ENCODE data around the gene SMIM33. TPM values are rescaled to one million over a fixed set of nuclear protein-coding genes. Genes with fewer than 3 reads are reported as not detected.

The SMIM33 gene
- polyA plus RNA-seq, 1 of the 3 experiments (the other 2 are of a cell fraction): not detected

DNA sequence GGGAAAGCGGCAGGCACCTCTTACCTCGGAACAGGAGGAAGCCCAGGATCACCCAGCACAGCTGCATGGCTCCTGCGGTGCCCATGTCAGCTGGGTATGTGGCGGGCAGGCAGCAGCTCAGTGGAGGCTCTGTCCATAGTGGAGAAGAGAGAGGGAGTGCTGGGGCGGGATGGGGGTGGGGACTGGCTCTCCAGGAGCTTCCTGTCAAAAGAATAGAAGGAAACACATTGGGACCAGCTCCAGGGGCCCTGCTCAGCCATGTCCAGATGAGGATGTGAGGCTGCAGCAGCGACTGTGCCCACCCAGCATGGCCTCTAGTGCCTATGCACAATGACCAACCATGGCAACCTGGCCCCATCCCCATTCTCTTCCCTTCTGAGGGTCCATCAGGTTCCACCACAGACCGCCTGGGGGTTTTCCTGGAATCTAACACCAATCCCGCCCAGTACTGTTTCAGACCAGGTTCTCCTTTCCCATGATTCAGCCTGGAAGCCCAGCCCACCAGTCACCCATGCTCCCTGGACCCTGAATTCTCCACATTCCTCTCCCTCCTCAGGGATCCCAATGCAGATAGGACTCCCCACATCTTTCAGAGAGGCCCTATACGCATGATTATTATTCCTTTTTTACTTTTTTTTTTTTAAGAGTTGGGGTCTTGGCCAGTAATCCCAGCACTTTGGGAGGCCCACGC is 8.1 kb upstream of the SMIM33 start, which contains the start of gene ECSCR:
TSS of gene ECSCR (minus strand) at position 158 of the 691 bp plus-strand sequence. CDS start at position 85, 73 bp downstream.
- Histone ChIP-seq H3K4me3 (ENCODE audit: low read depth in 2 of 2, low read length in 1 of 2) (no peak within 1 kb of the TSS), H2AFZ (ENCODE audit: low read depth) (peak within 1 kb of the TSS; percentile 75; the same call in 1 of the 2 replicates)
- CTCF ChIA-PET: no interaction called here

DNA sequence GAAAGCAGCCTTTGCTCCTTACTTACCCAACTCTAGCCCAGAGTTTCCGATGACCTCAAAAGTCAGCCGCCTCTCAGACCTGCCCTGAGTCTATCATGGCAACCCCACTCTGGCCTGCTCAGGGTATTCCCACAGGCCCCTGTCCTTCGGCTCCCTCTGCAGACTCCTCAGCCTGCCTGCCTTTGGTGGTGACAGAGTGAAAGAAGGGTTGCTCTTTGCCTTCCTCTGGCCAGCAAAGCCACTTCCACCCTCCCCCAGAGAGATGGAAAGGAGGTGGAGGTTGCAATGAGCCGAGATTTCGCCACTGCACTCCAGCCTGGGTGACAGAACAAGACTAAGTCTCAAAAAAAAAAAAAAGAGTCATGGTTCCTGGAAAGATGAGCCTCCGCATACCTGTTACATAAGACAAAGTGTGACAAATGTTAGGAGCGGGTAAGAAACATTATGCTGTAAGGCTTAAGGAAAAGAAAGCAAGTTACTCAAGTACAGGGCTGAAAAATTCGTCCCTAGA is 2.3 kb upstream of the SMIM33 start:
- H3K27ac ChIP-seq (ENCODE audit: low read depth in 2 of 2, low read length in 1 of 2): no peak overlapping the region
- peaks cover 0 to 2% of the 10 kb centered on the region in 2 experiments; a peak in 1 of 4 replicates for H3K4me1 ChIP-seq (ENCODE audit: control insufficient read depth in 1 of 2, insufficient read depth in 2 of 2, low read depth in 1 of 2, low read length in 1 of 2)
- ChIA-PET POLR2A (no interaction called here), CTCF (interaction anchor here (0.8 kb wide), 1 partner anchor 61 kb away, joined by 3 read pairs; no protein-coding TSS in a partner anchor)
- no peaks in the 10 kb centered on the region for H3K79me2 ChIP-seq (ENCODE audit: insufficient read depth)
- 80% methylated on average over 8 of the region's 8 CpGs for WGBS (ENCODE audit: low lambda C conversion rate)
- H3K36me3 ChIP-seq (replicated peaks in 1 of 2; ENCODE audit: control insufficient read depth in 1 of 2, insufficient read depth in 2 of 2, low read length in 1 of 2): no peaks in the 10 kb centered on the region
- H4K20me1 ChIP-seq (ENCODE audit: insufficient read depth): no peaks in the 10 kb centered on the region
- H3K9ac ChIP-seq: no peak overlapping the region
- no peaks in the 10 kb centered on the region for H3K27me3 ChIP-seq (ENCODE audit: insufficient read depth)
- H3K9me2 ChIP-seq: no peaks in the 10 kb centered on the region
- no peak overlapping the region for H2AFZ ChIP-seq (ENCODE audit: low read depth)
- TF ChIP-seq RAD21 (IDR thresholded peaks at IDR 0.05; ENCODE audit: low read length) (peak; percentile 27; the same call in 1 of the 2 replicates), JUND (IDR thresholded peaks at IDR 0.05) (no peak)
- TF ChIP-seq, protein P1, sequence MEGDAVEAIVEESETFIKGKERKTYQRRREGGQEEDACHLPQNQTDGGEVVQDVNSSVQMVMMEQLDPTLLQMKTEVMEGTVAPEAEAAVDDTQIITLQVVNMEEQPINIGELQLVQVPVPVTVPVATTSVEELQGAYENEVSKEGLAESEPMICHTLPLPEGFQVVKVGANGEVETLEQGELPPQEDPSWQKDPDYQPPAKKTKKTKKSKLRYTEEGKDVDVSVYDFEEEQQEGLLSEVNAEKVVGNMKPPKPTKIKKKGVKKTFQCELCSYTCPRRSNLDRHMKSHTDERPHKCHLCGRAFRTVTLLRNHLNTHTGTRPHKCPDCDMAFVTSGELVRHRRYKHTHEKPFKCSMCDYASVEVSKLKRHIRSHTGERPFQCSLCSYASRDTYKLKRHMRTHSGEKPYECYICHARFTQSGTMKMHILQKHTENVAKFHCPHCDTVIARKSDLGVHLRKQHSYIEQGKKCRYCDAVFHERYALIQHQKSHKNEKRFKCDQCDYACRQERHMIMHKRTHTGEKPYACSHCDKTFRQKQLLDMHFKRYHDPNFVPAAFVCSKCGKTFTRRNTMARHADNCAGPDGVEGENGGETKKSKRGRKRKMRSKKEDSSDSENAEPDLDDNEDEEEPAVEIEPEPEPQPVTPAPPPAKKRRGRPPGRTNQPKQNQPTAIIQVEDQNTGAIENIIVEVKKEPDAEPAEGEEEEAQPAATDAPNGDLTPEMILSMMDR (IDR thresholded peaks at IDR 0.05): peak; percentile 26; the same call in 1 of the 2 replicates
- H3K4me3 ChIP-seq (ENCODE audit: low read depth in 2 of 2, low read length in 1 of 2): no peak overlapping the region
- no peaks in the 10 kb centered on the region for H3F3A ChIP-seq (replicated peaks; ENCODE audit: insufficient read depth)
- DNase-seq: no peak
- H3K9me3 ChIP-seq: no peaks in the 10 kb centered on the region
- H3K4me2 ChIP-seq: no peak overlapping the region

More for the DNA sequence above, 8.1 kb upstream of the SMIM33 start, which contains the start of gene ECSCR:
- Histone ChIP-seq H3F3A (replicated peaks; ENCODE audit: insufficient read depth) (peaks cover 16% of the 10 kb centered on the region), H3K36me3 (replicated peaks in 1 of 2; ENCODE audit: control insufficient read depth in 1 of 2, insufficient read depth in 2 of 2, low read length in 1 of 2) (no peaks in the 10 kb centered on the region), H3K27ac (ENCODE audit: low read depth in 2 of 2, low read length in 1 of 2) (peak within 1 kb of the TSS in 1 of 2 experiments; percentile 84; a peak in 2 of 4 replicates), H4K20me1 (ENCODE audit: insufficient read depth) (no peaks in the 10 kb centered on the region), H3K4me1 (ENCODE audit: control insufficient read depth in 1 of 2, insufficient read depth in 2 of 2, low read depth in 1 of 2, low read length in 1 of 2) (peaks cover 0 to 38% of the 10 kb centered on the region in 2 experiments; a peak in 3 of 4 replicates), H3K9me3 (no peaks in the 10 kb centered on the region), H3K9ac (peak within 1 kb of the TSS; percentile 49), H3K79me2 (ENCODE audit: insufficient read depth) (0 out of 2 replicates have a peak, but pooled peaks cover 6% of the 10 kb centered on the region), H3K27me3 (ENCODE audit: insufficient read depth) (no peaks in the 10 kb centered on the region), H3K9me2 (no peaks in the 10 kb centered on the region), H3K4me2 (peak within 1 kb of the TSS; percentile 59)
- WGBS (ENCODE audit: low lambda C conversion rate): 97% methylated on average over 9 of the region's 10 CpGs
- TF ChIP-seq, protein P2, sequence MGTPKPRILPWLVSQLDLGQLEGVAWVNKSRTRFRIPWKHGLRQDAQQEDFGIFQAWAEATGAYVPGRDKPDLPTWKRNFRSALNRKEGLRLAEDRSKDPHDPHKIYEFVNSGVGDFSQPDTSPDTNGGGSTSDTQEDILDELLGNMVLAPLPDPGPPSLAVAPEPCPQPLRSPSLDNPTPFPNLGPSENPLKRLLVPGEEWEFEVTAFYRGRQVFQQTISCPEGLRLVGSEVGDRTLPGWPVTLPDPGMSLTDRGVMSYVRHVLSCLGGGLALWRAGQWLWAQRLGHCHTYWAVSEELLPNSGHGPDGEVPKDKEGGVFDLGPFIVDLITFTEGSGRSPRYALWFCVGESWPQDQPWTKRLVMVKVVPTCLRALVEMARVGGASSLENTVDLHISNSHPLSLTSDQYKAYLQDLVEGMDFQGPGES (IDR thresholded peaks at IDR 0.05; ENCODE audit: low read depth, low read length): no peak
- no peak for TF ChIP-seq SIN3A (IDR thresholded peaks at IDR 0.05; ENCODE audit: borderline replicate concordance, low read depth, low read length)
- no peak for TF ChIP-seq EZH2phosphoT487 (IDR thresholded peaks at IDR 0.05; ENCODE audit: borderline replicate concordance, low read depth)
- TF ChIP-seq POLR2AphosphoS5 (IDR thresholded peaks at IDR 0.05; ENCODE audit: low read depth, low read length): no peak
- TF ChIP-seq NFIC (IDR thresholded peaks at IDR 0.05; ENCODE audit: borderline replicate concordance): no peak
- TF ChIP-seq, protein P1 (IDR thresholded peaks at IDR 0.05): no peak
- TF ChIP-seq JUND (IDR thresholded peaks at IDR 0.05): no peak
- TF ChIP-seq CHD2 (IDR thresholded peaks at IDR 0.05; ENCODE audit: low read length, partially characterized antibody): no peak
- DNase-seq: no peak
- POLR2A ChIA-PET: no interaction called here
